HG03571 (cell line): ENCODE data around the gene DMAC2L.
A peak's percentile ranks its signal among the peaks of the same experiment; 100 is the strongest.
"Not testable (repeated sequence)": the region's sequence is repeated elsewhere in the genome, so short reads cannot be mapped to it uniquely, and the experiment has no call there.

Source experiments
- ATAC-seq: cut with Tn5 transposase; IDR thresholded peaks from one replicate; pipeline ENCODE4 v1.9.1; 2021; ENCODE audit not compliant: unreplicated experiment

Gene DMAC2L

GRCh38 chr14:50311972-50312733, at the start of gene DMAC2L, which contains the start of gene L2HGDH:
Gene DMAC2L, plus strand, starts transcription at chr14:50312324. Its CDS starts 9,164 bp downstream, at chr14:50321488.
Gene L2HGDH, minus strand, starts transcription at chr14:50312229. Its CDS starts 79 bp downstream, at chr14:50312150.
- peak; percentile 95 for ATAC-seq

- ATAC-seq, result no peak
These were observed 49.3 kb upstream of the DMAC2L start for GRCh38 chr14:50262865-50263264.

- no peak for ATAC-seq
These were observed 48.8 kb upstream of the DMAC2L start for GRCh38 chr14:50263321-50263720.

GRCh38 chr14:50265029-50265428, 47.1 kb upstream of the DMAC2L start:
- ATAC-seq, result no peak

GRCh38 chr14:50270932-50271331, 41.2 kb upstream of the DMAC2L start:
- no peak for ATAC-seq

GRCh38 chr14:50272498-50272897, 39.6 kb upstream of the DMAC2L start:
- no peak for ATAC-seq

GRCh38 chr14:50285861-50286260, 26.3 kb upstream of the DMAC2L start:
- no peak for ATAC-seq

GRCh38 chr14:50288146-50288545, 24.0 kb upstream of the DMAC2L start:
- no peak for ATAC-seq

GRCh38 chr14:50290306-50290705, 21.8 kb upstream of the DMAC2L start:
- ATAC-seq, result no peak

- no peak for ATAC-seq
These were observed 12.5 kb upstream of the DMAC2L start for GRCh38 chr14:50299585-50299984.

- no peak for ATAC-seq
These were observed 10.2 kb upstream of the DMAC2L start for GRCh38 chr14:50301914-50302313.

GRCh38 chr14:50303744-50304471, 8.2 kb upstream of the DMAC2L start:
- no peak for ATAC-seq

- ATAC-seq, result no peak
These were observed 3.7 kb upstream of the DMAC2L start for GRCh38 chr14:50308363-50308915.

- no peak for ATAC-seq
These were observed 1.7 kb upstream of the DMAC2L start for GRCh38 chr14:50310445-50310844.

GRCh38 chr14:50311337-50311971, 670 bp upstream of the DMAC2L start:
- ATAC-seq, result no peak

GRCh38 chr14:50312734-50313054, 570 bp downstream of the DMAC2L start:
- peak; percentile 24 for ATAC-seq

- ATAC-seq, result not testable (repeated sequence)
These were observed 2.0 kb downstream of the DMAC2L start for GRCh38 chr14:50314098-50314497.

- ATAC-seq, result no peak
These were observed 6.0 kb downstream of the DMAC2L start for GRCh38 chr14:50318031-50318626.

GRCh38 chr14:50319293-50319692, 7.2 kb downstream of the DMAC2L start:
- ATAC-seq, result no peak

GRCh38 chr14:50319721-50320120, 7.6 kb downstream of the DMAC2L start:
- no peak for ATAC-seq

- no peak for ATAC-seq
These were observed 8.2 kb downstream of the DMAC2L start for GRCh38 chr14:50320283-50320682.
